HCT116 (cell line): ENCODE results near the gene RAVER2.

ENCODE experiments used
- CTCF ChIP-seq, 3 experiments: fragments of 200-600 bp in 1 of 3; sonication (generic) in 1 of 3; IDR thresholded peaks in 2 of 3; conservative IDR thresholded peaks in 1 of 3; 2 replicates each; pipeline ENCODE4 v1.5.1; 2012 to 2017; ENCODE audit warnings: low read depth in 2 of 3, low read length in 2 of 3, antibody characterized with exemption in 1 of 3, borderline replicate concordance in 1 of 3, control low read depth in 1 of 3, mild to moderate bottlenecking in 1 of 3, mixed read lengths in 1 of 3, mixed run types in 1 of 3, moderate library complexity in 1 of 3; ENCODE audit not compliant: insufficient read depth in 1 of 3
- EZH2 ChIP-seq: fragments of 200-600 bp; sonication (generic); IDR thresholded peaks from 2 replicates; pipeline ENCODE4 v1.6.1; 2017; ENCODE audit warnings: antibody characterized with exemption, mixed run types
- FOSL1 ChIP-seq: IDR thresholded peaks from 2 replicates; pipeline ENCODE4 v1.6.1; 2012; ENCODE audit warnings: low read depth
- POLR2A ChIP-seq: IDR thresholded peaks from 2 replicates; pipeline ENCODE4 v1.7.0; 2011; ENCODE audit warnings: borderline replicate concordance; ENCODE audit not compliant: insufficient read depth, insufficient read length; ENCODE audit errors: extremely low read depth
- POLR2AphosphoS5 ChIP-seq: IDR thresholded peaks from 2 replicates; pipeline ENCODE4 v1.6.1; 2011; ENCODE audit warnings: mild to moderate bottlenecking, low read depth, low read length, moderate library complexity
- REST ChIP-seq: IDR thresholded peaks from 2 replicates; pipeline ENCODE4 v1.6.1; 2012; ENCODE audit warnings: low read depth

- TF ChIP-seq CTCF (IDR thresholded peaks at IDR 0.05 in 2 of 3, conservative IDR thresholded peaks at IDR 0.05 in 1 of 3; ENCODE audit: borderline replicate concordance in 1 of 3, insufficient read depth in 1 of 3, low read depth in 2 of 3, low read length in 2 of 3) (no peak), EZH2 (no peak), FOSL1 (no peak), REST (no peak), POLR2A (no peak), POLR2AphosphoS5 (no peak)
Measured at GRCh38 chr1:64839732-64840405, 95.0 kb downstream of the RAVER2 start.
